ENCODE data around the gene BRIP1.

The BRIP1 gene

DNA sequence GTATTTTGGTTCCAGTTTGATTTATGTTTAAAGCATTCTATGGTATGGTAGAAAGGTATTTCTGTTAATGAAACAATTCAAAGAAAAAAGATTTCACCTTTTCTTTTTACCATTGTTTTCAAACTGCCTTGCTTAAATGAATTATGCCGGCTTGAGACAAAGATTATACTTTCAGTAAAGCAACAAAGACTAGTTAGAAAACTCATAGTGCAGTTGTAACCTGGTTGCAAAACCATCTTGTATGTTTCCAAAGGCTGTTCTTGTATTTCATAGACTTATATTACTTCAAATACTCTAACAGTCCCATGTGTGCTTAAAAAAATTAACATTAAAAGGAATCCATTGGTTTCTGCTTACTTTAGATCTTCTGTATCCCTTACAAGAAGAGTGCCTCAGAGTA, 153.8 kb downstream of the BRIP1 start:
- TF ChIP-seq, protein P1, sequence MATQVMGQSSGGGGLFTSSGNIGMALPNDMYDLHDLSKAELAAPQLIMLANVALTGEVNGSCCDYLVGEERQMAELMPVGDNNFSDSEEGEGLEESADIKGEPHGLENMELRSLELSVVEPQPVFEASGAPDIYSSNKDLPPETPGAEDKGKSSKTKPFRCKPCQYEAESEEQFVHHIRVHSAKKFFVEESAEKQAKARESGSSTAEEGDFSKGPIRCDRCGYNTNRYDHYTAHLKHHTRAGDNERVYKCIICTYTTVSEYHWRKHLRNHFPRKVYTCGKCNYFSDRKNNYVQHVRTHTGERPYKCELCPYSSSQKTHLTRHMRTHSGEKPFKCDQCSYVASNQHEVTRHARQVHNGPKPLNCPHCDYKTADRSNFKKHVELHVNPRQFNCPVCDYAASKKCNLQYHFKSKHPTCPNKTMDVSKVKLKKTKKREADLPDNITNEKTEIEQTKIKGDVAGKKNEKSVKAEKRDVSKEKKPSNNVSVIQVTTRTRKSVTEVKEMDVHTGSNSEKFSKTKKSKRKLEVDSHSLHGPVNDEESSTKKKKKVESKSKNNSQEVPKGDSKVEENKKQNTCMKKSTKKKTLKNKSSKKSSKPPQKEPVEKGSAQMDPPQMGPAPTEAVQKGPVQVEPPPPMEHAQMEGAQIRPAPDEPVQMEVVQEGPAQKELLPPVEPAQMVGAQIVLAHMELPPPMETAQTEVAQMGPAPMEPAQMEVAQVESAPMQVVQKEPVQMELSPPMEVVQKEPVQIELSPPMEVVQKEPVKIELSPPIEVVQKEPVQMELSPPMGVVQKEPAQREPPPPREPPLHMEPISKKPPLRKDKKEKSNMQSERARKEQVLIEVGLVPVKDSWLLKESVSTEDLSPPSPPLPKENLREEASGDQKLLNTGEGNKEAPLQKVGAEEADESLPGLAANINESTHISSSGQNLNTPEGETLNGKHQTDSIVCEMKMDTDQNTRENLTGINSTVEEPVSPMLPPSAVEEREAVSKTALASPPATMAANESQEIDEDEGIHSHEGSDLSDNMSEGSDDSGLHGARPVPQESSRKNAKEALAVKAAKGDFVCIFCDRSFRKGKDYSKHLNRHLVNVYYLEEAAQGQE (IDR thresholded peaks at IDR 0.05; ENCODE audit: low read depth) = no peak
- TF ChIP-seq EGR1 (IDR thresholded peaks at IDR 0.05) (no peak), CREB1 (IDR thresholded peaks at IDR 0.05; ENCODE audit: low read depth) (no peak), CEBPB (IDR thresholded peaks at IDR 0.05) (no peak), TCF12 (IDR thresholded peaks at IDR 0.05; ENCODE audit: low read depth) (no peak), ZBTB7A (IDR thresholded peaks at IDR 0.05; ENCODE audit: low read depth) (no peak), TEAD4 (IDR thresholded peaks at IDR 0.05) (no peak), RAD21 (IDR thresholded peaks at IDR 0.05; ENCODE audit: low read depth) (no peak), EP300 (IDR thresholded peaks at IDR 0.05; ENCODE audit: borderline replicate concordance) (no peak), FOXM1 (IDR thresholded peaks at IDR 0.05; ENCODE audit: borderline replicate concordance, low read depth) (no peak), NFIC (IDR thresholded peaks at IDR 0.05) (no peak), YY1 (IDR thresholded peaks at IDR 0.05; ENCODE audit: low read depth) (no peak), TAF1 (IDR thresholded peaks at IDR 0.05; ENCODE audit: low read depth) (no peak)
- TF ChIP-seq, protein P2, sequence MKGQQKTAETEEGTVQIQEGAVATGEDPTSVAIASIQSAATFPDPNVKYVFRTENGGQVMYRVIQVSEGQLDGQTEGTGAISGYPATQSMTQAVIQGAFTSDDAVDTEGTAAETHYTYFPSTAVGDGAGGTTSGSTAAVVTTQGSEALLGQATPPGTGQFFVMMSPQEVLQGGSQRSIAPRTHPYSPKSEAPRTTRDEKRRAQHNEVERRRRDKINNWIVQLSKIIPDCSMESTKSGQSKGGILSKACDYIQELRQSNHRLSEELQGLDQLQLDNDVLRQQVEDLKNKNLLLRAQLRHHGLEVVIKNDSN (IDR thresholded peaks at IDR 0.05) = no peak
- TF ChIP-seq, protein P3, sequence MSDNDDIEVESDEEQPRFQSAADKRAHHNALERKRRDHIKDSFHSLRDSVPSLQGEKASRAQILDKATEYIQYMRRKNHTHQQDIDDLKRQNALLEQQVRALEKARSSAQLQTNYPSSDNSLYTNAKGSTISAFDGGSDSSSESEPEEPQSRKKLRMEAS (IDR thresholded peaks at IDR 0.05) = no peak

DNA sequence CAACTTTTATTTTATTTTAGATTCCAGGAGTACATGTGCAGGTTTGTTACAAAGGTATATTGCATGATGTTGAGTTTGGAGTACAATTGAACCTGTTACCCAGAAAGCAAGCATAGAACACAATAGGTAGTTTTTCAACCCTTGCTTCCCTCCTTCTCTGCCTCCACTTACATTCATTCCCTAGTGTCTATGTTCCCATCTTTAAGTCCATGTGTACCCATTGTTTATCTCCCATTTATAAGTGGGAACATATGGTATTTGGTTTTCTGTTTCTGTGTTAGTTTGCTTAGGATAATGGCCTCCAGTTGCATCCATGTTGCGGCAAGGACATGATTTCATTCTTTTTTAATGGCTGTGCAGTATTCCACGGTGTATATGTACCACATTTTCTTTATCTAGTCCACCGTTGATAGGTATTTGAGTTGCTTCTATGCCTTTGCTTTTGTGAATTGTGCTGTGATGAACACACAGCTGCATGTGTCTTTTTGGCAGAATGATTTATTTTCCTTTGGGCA, 158.3 kb downstream of the BRIP1 start:
- TF ChIP-seq RAD21 (IDR thresholded peaks at IDR 0.05; ENCODE audit: low read depth) = no peak
- TF ChIP-seq, protein P3 (IDR thresholded peaks at IDR 0.05) = no peak
- TF ChIP-seq TEAD4 (IDR thresholded peaks at IDR 0.05) = no peak
- no peak for TF ChIP-seq ZBTB7A (IDR thresholded peaks at IDR 0.05; ENCODE audit: low read depth)
- no peak for TF ChIP-seq TAF1 (IDR thresholded peaks at IDR 0.05; ENCODE audit: low read depth)

DNA sequence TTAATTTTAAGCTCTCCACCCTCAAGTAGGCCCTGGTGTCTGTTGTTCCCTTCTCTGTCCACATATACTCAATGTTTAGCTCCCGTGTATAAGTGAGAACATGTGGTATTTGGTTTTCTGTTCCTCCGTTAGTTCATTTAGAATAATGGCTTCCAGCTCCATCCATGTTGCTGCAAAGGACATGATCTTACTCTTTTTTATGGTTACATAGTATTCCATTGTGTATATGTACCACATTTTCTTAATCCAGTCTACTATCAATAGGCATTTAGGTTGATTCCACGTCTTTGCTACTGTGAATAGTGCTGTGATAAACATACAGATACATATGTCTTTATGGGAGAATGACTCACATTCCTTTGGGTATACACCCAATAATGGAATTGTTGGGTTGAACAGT, 160.9 kb downstream of the BRIP1 start:
- no peak for TF ChIP-seq EP300 (IDR thresholded peaks at IDR 0.05; ENCODE audit: borderline replicate concordance)
- TF ChIP-seq, protein P3 (IDR thresholded peaks at IDR 0.05) = no peak
- TF ChIP-seq YY1 (IDR thresholded peaks at IDR 0.05; ENCODE audit: low read depth) = no peak
- TF ChIP-seq CEBPB (IDR thresholded peaks at IDR 0.05) = no peak
- TF ChIP-seq ZBTB7A (IDR thresholded peaks at IDR 0.05; ENCODE audit: low read depth) = no peak
- TF ChIP-seq, protein P1 (IDR thresholded peaks at IDR 0.05; ENCODE audit: low read depth) = no peak
- no peak for TF ChIP-seq FOXM1 (IDR thresholded peaks at IDR 0.05; ENCODE audit: borderline replicate concordance, low read depth)
- TF ChIP-seq RAD21 (IDR thresholded peaks at IDR 0.05; ENCODE audit: low read depth) = no peak
- TF ChIP-seq, protein P2 (IDR thresholded peaks at IDR 0.05) = no peak
- TF ChIP-seq EGR1 (IDR thresholded peaks at IDR 0.05) = no peak
- TF ChIP-seq TCF12 (IDR thresholded peaks at IDR 0.05; ENCODE audit: low read depth) = no peak
- no peak for TF ChIP-seq NFIC (IDR thresholded peaks at IDR 0.05)
- TF ChIP-seq TEAD4 (IDR thresholded peaks at IDR 0.05) = no peak

DNA sequence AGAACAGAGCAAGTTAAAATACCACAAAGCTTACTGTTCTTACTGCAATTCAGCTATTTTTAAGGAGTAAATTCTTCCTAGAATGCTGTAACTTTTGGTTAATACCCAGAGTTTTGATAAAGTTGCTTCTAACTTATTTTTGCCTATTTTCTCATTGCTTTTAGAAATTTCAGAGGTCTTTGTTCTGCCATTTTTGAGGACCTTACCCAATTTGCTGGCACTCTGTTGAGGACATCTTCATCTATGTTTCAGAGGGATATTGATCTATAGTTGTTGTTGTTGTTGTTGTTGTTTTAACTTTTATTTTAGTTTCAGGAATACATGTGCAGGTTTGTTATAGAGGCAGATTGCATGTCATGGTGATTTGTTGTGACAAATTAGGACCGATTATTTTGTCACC, 161.3 kb downstream of the BRIP1 start:
- TF ChIP-seq CEBPB (IDR thresholded peaks at IDR 0.05) (no peak), EGR1 (IDR thresholded peaks at IDR 0.05) (no peak), EP300 (IDR thresholded peaks at IDR 0.05; ENCODE audit: borderline replicate concordance) (no peak), NFIC (IDR thresholded peaks at IDR 0.05) (no peak), TAF1 (IDR thresholded peaks at IDR 0.05; ENCODE audit: low read depth) (no peak), ZBTB7A (IDR thresholded peaks at IDR 0.05; ENCODE audit: low read depth) (no peak), TCF12 (IDR thresholded peaks at IDR 0.05; ENCODE audit: low read depth) (no peak), CREB1 (IDR thresholded peaks at IDR 0.05; ENCODE audit: low read depth) (no peak), YY1 (IDR thresholded peaks at IDR 0.05; ENCODE audit: low read depth) (no peak), RAD21 (IDR thresholded peaks at IDR 0.05; ENCODE audit: low read depth) (no peak), FOXM1 (IDR thresholded peaks at IDR 0.05; ENCODE audit: borderline replicate concordance, low read depth) (no peak), TEAD4 (IDR thresholded peaks at IDR 0.05) (no peak)
- TF ChIP-seq, protein P1 (IDR thresholded peaks at IDR 0.05; ENCODE audit: low read depth) = no peak
- TF ChIP-seq, protein P3 (IDR thresholded peaks at IDR 0.05) = no peak
- TF ChIP-seq, protein P2 (IDR thresholded peaks at IDR 0.05) = no peak
